Measurements from ENCODE around the gene SLC25A17.
"Not testable (repeated sequence)": the region's sequence is repeated elsewhere in the genome, so short reads cannot be mapped to it uniquely, and the experiment has no call there.

Gene SLC25A17, protein sequence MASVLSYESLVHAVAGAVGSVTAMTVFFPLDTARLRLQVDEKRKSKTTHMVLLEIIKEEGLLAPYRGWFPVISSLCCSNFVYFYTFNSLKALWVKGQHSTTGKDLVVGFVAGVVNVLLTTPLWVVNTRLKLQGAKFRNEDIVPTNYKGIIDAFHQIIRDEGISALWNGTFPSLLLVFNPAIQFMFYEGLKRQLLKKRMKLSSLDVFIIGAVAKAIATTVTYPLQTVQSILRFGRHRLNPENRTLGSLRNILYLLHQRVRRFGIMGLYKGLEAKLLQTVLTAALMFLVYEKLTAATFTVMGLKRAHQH

DNA sequence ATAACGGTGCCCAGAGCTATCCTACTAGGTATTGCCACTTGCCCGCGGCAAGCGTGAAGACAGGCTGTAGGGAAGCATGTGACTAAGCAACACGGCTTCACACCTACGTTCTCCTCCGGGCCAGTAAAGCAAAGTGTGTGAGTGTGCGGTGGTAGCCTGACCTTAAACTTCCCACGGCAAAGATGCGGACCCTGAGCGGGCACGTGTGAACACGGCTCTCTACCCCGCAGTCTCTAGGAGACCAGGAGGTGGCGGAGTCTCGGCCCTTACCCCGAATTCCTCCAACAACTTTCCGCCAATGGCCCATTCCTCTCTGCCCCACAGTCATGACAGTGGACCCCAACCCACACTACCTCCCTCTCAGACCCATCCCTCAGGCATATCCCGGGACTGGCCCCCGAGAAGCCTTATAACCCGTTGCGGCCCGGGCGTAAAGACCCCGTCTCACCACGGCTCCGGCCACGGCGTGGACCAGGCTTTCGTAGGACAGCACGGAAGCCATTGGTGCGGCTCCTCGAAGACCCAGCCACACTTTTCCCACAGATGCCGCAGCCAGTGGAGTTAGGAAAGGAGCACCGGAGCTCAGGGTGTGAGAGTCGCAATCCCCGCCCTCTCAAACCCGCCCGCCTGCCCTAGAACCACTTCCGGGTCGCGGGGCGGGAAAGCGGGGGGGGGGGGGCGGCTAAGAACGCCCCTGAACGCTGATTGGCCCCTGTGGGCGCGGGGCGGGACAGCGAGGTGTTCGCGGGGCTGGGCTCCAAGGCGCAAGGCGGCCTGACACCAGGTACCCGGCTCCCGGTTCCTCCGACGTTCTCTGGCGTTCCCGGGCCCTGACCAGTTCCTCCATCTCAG lies at the start of gene SLC25A17:
Gene SLC25A17, minus strand, starts transcription at position 600 of the 852 bp plus-strand sequence. Its CDS starts 98 bp downstream, at position 502.
- TF ChIP-seq, protein P1, sequence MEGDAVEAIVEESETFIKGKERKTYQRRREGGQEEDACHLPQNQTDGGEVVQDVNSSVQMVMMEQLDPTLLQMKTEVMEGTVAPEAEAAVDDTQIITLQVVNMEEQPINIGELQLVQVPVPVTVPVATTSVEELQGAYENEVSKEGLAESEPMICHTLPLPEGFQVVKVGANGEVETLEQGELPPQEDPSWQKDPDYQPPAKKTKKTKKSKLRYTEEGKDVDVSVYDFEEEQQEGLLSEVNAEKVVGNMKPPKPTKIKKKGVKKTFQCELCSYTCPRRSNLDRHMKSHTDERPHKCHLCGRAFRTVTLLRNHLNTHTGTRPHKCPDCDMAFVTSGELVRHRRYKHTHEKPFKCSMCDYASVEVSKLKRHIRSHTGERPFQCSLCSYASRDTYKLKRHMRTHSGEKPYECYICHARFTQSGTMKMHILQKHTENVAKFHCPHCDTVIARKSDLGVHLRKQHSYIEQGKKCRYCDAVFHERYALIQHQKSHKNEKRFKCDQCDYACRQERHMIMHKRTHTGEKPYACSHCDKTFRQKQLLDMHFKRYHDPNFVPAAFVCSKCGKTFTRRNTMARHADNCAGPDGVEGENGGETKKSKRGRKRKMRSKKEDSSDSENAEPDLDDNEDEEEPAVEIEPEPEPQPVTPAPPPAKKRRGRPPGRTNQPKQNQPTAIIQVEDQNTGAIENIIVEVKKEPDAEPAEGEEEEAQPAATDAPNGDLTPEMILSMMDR (conservative IDR thresholded peaks at IDR 0.05; ENCODE audit: low read length) = peak; percentile 56
- DNase-seq (ENCODE audit: low read depth) = peak; percentile 70

DNA sequence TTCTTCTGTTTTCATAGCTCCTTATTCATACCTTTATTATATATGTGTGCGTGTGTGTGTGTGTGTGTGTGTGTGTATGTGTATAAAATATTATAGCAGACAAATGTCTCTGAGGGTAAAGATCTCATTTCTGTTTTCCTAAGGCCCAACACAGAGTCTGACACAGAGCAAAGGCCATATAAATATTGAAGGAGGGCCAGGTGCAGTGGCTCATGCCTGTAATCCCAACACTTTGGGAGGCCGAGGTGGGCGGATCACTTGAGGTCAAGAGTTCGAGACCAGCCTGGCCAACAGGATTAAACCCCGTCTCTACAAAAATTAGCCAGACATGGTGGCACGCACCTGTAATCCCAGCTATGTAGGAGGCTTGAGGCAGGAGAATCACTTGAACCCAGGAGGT lies 49.2 kb upstream of the SLC25A17 start:
- not testable (repeated sequence) for DNase-seq (ENCODE audit: low read depth); H3K4me3 ChIP-seq (ENCODE audit: low read length)

More for the DNA sequence above, at the start of gene SLC25A17:
- H3K4me3 ChIP-seq (ENCODE audit: low read length) = peak within 1 kb of the TSS; percentile 99

DNA sequence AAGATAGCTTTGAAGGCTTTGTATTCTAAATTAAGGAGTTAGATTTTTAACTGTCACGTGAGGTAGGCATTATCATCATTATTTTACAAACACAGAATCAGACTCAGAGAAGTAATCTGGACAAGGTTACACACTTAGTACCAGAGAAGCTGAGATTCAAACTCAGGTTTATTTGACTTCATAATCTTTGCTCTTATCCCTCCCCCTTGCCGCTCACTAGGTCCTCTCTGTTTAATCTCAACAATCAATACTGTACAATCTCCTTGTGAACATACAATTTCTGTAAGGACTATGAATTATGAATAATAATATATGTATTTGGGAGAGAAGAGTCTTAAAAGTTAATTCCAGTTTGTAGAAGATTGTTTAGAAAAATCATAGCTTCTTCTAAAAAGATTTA lies 48.0 kb upstream of the SLC25A17 start:
- no peak overlapping the region for H3K4me3 ChIP-seq (ENCODE audit: low read length)
- DNase-seq (ENCODE audit: low read depth) = no peak
- TF ChIP-seq, protein P1 (conservative IDR thresholded peaks at IDR 0.05; ENCODE audit: low read length) = no peak

DNA sequence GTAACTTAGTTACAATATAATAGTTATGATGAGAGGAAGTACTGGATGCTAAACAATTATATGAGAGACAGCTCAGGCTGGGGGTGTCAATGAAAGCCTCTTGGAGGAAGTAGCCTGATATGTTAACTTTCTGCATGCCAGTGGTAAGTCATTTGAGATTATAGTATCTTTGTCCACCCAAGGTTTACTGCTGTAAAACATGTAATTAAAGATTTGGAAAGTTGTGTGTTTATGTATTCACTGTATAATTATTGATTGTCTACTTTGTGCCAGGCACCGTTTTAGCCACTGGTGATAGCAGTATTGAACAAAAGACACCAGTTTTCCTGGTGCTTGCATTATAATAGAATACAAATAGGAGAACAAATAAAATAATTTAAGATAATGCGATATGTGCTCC lies 43.4 kb upstream of the SLC25A17 start:
- no peak for DNase-seq (ENCODE audit: low read depth)
- TF ChIP-seq, protein P1 (conservative IDR thresholded peaks at IDR 0.05; ENCODE audit: low read length) = no peak
- H3K4me3 ChIP-seq (ENCODE audit: low read length) = no peak overlapping the region

DNA sequence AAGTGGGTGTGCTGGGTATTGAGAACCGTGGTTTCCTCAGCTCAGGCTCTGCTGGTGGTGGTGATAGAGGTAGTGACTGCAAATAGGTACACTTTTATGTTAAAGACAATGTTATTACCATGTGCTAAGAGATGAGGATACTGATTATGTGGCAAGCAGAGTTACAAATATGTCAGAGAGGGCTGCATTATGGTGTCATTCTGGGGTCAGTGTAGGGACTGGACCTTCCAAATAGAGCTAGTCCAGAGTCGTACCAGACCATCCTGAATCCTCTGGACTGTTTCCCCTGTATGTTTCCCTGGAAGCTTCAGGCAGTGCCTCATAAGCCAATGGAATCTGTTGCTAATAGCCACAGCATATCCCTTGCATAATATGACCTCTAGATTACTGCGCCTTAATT lies 42.9 kb upstream of the SLC25A17 start, which contains the start of gene DNAJB7:
Gene DNAJB7, minus strand, starts transcription at position 101 of the 400 bp plus-strand sequence. CDS start 119 bp downstream, outside the sequence.
- DNase-seq (ENCODE audit: low read depth) = no peak
- TF ChIP-seq, protein P1 (conservative IDR thresholded peaks at IDR 0.05; ENCODE audit: low read length) = no peak
- H3K4me3 ChIP-seq (ENCODE audit: low read length) = no peak within 1 kb of the TSS

DNA sequence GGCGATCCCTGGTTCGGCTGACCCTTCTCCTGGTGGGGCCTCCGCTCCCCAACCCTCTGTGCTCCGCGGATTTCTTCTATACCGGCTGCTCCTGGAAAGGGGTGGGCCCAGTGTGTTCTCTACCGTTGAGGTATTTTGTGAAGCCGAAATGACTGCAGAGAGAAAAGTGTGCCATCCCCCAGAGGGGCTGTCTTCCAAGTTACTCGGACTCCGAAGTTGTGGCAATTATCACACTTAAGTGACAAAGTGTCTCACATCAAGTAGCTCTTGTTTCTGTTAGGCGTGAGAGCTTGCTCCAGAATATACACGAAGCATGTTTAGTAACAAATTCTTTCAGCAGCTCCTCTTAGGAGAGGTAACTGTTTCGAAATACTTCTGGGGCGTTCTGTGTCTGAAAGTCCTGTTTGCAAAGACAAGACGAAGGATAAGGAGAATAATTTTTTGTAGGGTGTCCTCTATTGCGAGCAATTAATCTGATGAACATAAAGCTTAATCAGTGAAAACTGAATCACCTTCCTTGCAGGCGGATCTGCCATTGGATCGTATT lies 38.2 kb upstream of the SLC25A17 start:
- TF ChIP-seq, protein P1 (conservative IDR thresholded peaks at IDR 0.05; ENCODE audit: low read length) = no peak
- DNase-seq (ENCODE audit: low read depth) = no peak
- peak overlapping the region; percentile 95 for H3K4me3 ChIP-seq (ENCODE audit: low read length)

DNA sequence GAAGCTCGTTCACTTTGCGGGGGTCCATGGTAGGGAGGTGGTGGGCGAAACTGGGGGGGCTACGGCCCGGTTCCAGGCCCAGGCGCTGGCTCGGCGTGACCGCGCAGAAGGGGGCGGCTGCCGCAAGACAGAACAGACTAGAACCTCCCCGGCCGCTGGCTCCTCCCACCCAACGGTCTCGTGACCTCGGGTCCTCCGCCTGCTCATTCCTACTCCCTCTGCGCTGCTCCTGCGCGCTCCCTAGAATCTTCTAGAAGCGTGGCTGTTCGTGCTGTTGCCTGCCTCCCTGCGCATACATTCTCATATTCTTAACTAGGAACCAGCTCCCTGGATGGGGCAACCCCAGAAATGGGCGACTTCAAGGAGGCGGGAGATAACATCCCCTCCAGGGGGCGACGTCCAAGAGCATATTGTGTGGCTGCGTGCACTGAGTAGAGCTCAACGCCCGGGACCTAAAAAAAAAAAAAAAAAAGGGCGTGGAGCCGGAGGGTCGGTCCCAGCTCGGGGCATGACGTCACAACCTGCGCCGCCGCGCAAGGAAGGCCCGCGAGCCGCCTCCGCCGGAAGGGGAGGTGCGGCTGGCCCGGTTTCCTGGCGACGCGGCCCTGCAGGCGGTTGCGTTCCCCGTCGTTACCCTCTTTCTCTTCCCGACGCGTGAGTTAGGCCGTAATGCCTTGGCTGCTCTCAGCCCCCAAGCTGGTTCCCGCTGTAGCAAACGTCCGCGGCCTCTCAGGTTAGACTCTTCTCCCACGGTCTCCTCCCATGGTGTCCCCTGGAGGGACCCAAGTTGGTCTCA lies 37.6 kb upstream of the SLC25A17 start, which contains the start of the genes ST13 and XPNPEP3:
Gene ST13, minus strand, starts transcription at position 127 of the 796 bp plus-strand sequence. Its CDS starts 99 bp downstream, at position 28.
Gene XPNPEP3, plus strand, starts transcription at position 636 of the 796 bp plus-strand sequence. Its CDS starts 34 bp downstream, at position 670.
- H3K4me3 ChIP-seq (ENCODE audit: low read length) = peak within 1 kb of the TSS; percentile 95
- TF ChIP-seq, protein P1 (conservative IDR thresholded peaks at IDR 0.05; ENCODE audit: low read length) = peak; percentile 11; the same call in 1 of the 2 replicates
- peak; percentile 97 for DNase-seq (ENCODE audit: low read depth)

Measured in AG10803 (cell line).